ENCODE results near the gene ADGRL2.

ADGRL2 gene

DNA sequence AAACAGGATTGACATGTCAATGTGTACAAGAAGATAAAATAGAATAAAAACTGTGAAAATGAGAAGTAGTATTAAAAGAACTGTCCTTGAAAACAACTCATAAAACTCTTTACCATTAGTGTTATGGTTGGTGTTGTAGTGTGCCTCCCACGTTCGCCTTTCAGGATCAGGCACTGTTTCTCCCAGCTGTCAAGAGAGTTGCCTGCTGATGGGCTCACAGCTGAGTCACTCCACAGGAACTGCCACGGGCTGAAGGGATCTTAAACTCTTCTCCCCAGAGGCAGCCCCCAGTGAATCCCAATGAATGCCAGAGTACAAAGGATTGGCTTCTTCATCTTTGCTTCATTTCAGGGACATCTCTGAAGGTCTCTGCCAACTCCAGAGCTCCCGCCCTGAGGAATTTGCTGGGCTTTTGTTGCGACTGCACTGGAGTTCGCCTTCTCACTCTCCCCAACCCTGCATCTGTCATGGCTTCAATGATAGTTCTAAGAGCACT is 119.6 kb downstream of the ADGRL2 start:
- FAIRE-seq = no peak
- TF ChIP-seq SPI1 (IDR thresholded peaks at IDR 0.05; ENCODE audit: low read depth, low read length) (no peak), POLR2A (IDR thresholded peaks at IDR 0.05; ENCODE audit: low read depth, low read length) (no peak), PAX5 (IDR thresholded peaks at IDR 0.05; ENCODE audit: insufficient read depth, low read length, severe bottlenecking) (no peak), TAF1 (IDR thresholded peaks at IDR 0.05; ENCODE audit: low read depth, low read length) (no peak), POLR2AphosphoS5 (IDR thresholded peaks at IDR 0.05; ENCODE audit: low read depth, low read length) (no peak), POU2F2 (IDR thresholded peaks at IDR 0.05; ENCODE audit: low read depth, low read length) (no peak)
- no peak for DNase-seq (ENCODE audit: insufficient read length, low spot score)

DNA sequence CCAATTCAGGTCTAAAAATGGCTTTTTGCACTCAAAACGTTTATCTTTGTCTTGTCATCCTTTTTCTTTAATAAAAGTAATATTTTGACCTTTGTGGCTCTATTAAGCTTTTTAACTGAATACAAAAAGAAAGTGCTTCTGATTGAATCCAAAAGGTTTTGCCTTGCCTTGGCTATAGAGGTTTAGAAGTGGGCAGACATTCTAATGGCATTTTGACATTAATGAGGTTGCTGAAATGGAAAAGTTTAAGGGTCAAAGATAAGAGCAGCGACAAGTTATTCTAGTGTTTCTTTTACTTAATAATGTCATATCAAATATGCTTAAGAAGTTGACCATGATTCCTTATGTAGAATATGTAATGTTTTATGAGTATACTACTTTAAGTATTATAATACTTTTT is 120.2 kb downstream of the ADGRL2 start:
- no peak for TF ChIP-seq SPI1 (IDR thresholded peaks at IDR 0.05; ENCODE audit: low read depth, low read length)
- TF ChIP-seq POLR2A (IDR thresholded peaks at IDR 0.05; ENCODE audit: low read depth, low read length) = no peak
- TF ChIP-seq POU2F2 (IDR thresholded peaks at IDR 0.05; ENCODE audit: low read depth, low read length) = no peak
- DNase-seq (ENCODE audit: insufficient read length, low spot score) = no peak
- no peak for FAIRE-seq

DNA sequence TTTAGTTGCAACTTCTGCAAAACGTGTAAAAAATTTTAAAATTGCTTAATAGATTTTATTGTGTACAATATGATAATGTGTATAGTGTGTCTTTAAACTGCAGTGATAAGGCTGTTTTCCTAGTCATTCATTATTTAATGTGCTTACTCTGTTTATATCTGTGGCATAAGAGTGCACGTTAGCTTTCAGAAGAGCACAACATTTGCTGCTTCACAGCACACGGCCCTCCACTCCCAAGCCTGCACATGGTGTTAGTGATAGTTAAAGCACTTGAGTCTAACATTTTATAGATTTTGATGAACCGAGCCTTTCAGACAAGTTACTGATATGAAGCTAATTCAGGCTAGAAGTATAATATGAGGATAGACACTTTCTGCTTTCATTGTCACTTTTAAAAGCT is 120.6 kb downstream of the ADGRL2 start:
- DNase-seq (ENCODE audit: insufficient read length, low spot score) (no peak), FAIRE-seq (no peak)
- TF ChIP-seq POU2F2 (IDR thresholded peaks at IDR 0.05; ENCODE audit: low read depth, low read length) = no peak
- TF ChIP-seq PAX5 (IDR thresholded peaks at IDR 0.05; ENCODE audit: insufficient read depth, low read length, severe bottlenecking) = no peak
- no peak for TF ChIP-seq POLR2A (IDR thresholded peaks at IDR 0.05; ENCODE audit: low read depth, low read length)
- no peak for TF ChIP-seq SPI1 (IDR thresholded peaks at IDR 0.05; ENCODE audit: low read depth, low read length)
- TF ChIP-seq TAF1 (IDR thresholded peaks at IDR 0.05; ENCODE audit: low read depth, low read length) = no peak
- TF ChIP-seq POLR2AphosphoS5 (IDR thresholded peaks at IDR 0.05; ENCODE audit: low read depth, low read length) = no peak

DNA sequence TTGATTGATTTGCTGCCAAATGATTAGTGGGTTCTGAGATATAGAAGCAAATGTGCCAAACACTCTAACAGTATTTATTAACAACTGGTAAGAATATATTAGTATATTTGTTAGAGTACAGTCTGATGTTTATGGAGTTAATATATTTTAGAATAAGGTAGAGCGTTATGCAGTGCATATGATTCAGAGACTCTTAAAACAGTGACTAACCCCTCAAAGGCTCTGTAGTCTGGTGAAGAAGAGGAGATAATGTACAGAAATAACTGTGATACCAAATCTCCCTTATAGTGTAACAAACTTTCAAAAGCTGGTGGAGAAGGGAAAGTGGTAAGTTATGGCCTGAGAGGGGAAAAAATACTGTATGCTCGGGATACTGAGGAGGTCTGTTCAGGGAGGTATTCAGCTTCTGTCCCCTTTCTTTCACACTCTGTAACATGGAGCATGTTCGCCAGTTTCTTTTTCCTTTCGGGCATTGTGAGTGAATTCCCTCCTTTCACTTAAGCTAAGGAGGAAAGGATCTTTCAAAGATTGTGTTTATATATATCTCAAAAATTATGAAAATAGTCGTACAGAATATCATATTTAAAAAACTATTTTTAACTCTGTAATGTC is 121.2 kb downstream of the ADGRL2 start:
- no peak for DNase-seq (ENCODE audit: insufficient read length, low spot score)
- no peak for TF ChIP-seq PAX5 (IDR thresholded peaks at IDR 0.05; ENCODE audit: insufficient read depth, low read length, severe bottlenecking)
- no peak for TF ChIP-seq TAF1 (IDR thresholded peaks at IDR 0.05; ENCODE audit: low read depth, low read length)
- no peak for TF ChIP-seq SPI1 (IDR thresholded peaks at IDR 0.05; ENCODE audit: low read depth, low read length)
- no peak for TF ChIP-seq POU2F2 (IDR thresholded peaks at IDR 0.05; ENCODE audit: low read depth, low read length)
- no peak for TF ChIP-seq POLR2A (IDR thresholded peaks at IDR 0.05; ENCODE audit: low read depth, low read length)
- TF ChIP-seq POLR2AphosphoS5 (IDR thresholded peaks at IDR 0.05; ENCODE audit: low read depth, low read length) = no peak
- no peak for FAIRE-seq

DNA sequence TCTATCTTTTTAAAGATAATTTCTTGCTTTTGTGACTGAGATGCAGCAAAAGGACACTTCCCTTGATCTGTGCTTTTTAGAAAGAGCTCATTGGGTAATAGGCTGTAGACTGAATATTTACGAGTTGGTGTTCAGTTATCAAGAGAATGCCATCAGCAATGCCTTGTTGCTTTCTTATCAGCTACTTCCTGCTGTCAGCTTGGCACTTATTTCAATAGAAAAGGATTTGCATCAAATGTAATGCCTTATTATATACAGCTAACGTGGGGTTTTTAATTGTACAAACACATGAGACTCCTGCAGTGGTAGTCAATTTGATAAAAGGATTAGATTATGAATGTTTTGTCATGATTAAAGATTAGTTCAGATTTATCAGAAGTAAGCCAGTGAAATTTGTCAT is 122.2 kb downstream of the ADGRL2 start:
- DNase-seq (ENCODE audit: insufficient read length, low spot score) (no peak), FAIRE-seq (no peak)
- no peak for TF ChIP-seq POU2F2 (IDR thresholded peaks at IDR 0.05; ENCODE audit: low read depth, low read length)
- TF ChIP-seq POLR2A (IDR thresholded peaks at IDR 0.05; ENCODE audit: low read depth, low read length) = no peak
- TF ChIP-seq PAX5 (IDR thresholded peaks at IDR 0.05; ENCODE audit: insufficient read depth, low read length, severe bottlenecking) = no peak
- no peak for TF ChIP-seq POLR2AphosphoS5 (IDR thresholded peaks at IDR 0.05; ENCODE audit: low read depth, low read length)
- TF ChIP-seq TAF1 (IDR thresholded peaks at IDR 0.05; ENCODE audit: low read depth, low read length) = no peak
- no peak for TF ChIP-seq SPI1 (IDR thresholded peaks at IDR 0.05; ENCODE audit: low read depth, low read length)

DNA sequence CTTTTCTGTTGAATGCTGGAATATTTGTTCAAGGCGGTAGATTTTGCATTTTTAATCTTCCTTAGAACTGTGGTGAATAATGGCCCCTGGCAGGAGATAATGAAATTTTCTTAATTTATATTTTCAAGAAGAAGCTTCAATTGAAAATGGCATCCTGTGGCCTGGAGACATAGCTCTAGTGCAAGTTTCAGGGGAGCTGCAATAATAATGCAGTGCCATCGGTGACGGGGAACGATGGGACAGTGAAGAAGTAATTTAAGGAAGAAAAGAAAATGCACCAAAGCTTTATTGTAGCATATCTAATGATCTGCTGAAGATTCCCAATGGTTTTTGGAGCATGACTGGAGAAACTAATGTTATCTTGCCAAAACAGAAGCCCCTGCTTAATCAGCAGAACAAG is 128.4 kb downstream of the ADGRL2 start:
- TF ChIP-seq POU2F2 (IDR thresholded peaks at IDR 0.05; ENCODE audit: low read depth, low read length) = no peak
- no peak for TF ChIP-seq TAF1 (IDR thresholded peaks at IDR 0.05; ENCODE audit: low read depth, low read length)
- DNase-seq (ENCODE audit: insufficient read length, low spot score) (no peak), FAIRE-seq (no peak)

DNA sequence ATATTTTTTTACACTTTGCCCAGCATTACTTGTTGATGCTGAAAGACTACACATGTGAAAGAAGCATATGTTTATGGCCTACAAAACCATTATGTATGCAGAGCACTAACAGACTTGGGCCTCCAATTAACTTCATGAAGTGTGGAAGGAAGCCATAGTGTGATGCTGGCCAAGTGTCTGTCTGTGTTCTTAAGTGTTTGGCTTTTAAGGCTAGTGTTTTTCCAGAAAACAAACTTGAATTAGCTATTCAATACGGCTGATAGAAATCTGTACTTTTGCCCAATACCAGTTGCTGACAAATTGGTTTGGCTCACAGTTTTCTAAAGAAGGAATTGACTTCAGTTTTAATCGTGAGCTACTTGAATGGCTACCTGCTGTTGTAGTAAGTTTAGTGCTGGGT is 136.1 kb downstream of the ADGRL2 start:
- no peak for FAIRE-seq
- DNase-seq (ENCODE audit: insufficient read length, low spot score) = no peak
- TF ChIP-seq TAF1 (IDR thresholded peaks at IDR 0.05; ENCODE audit: low read depth, low read length) = no peak
- no peak for TF ChIP-seq PAX5 (IDR thresholded peaks at IDR 0.05; ENCODE audit: insufficient read depth, low read length, severe bottlenecking)
- TF ChIP-seq POLR2A (IDR thresholded peaks at IDR 0.05; ENCODE audit: low read depth, low read length) = no peak
- TF ChIP-seq POLR2AphosphoS5 (IDR thresholded peaks at IDR 0.05; ENCODE audit: low read depth, low read length) = no peak
- no peak for TF ChIP-seq SPI1 (IDR thresholded peaks at IDR 0.05; ENCODE audit: low read depth, low read length)
- no peak for TF ChIP-seq POU2F2 (IDR thresholded peaks at IDR 0.05; ENCODE audit: low read depth, low read length)

DNA sequence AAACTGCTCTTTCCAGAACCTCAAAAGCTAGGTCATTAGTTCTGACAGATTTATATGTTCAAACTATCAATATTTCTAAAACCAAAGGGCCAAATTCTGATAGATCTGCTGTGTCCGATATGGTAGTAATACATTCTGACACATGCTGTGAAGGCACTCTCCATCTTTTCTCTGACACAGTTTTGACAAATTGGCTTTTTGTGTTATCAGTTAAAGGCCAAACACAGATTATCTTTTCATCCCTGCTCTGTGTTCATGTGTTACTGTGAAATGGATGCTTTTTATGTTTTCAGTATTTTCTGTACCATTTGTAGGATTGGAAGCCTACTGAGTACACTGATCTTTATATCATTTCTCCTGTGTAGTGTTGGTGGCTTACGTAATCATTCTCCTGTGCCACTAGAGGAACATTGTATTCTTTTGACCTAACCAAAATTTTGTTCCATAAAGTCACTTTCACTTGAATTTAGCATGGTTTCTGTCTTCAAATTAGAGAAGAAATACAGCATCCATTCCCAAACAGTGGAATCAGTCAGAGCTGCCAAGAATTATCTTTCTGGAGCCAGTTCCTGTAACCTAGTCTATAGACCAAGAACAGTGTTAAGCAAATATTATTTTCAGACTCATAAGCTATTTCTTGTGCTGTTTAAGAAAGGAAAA is 137.2 kb downstream of the ADGRL2 start:
- no peak for TF ChIP-seq TAF1 (IDR thresholded peaks at IDR 0.05; ENCODE audit: low read depth, low read length)
- TF ChIP-seq SPI1 (IDR thresholded peaks at IDR 0.05; ENCODE audit: low read depth, low read length) = no peak
- TF ChIP-seq PAX5 (IDR thresholded peaks at IDR 0.05; ENCODE audit: insufficient read depth, low read length, severe bottlenecking) = no peak
- no peak for TF ChIP-seq POLR2A (IDR thresholded peaks at IDR 0.05; ENCODE audit: low read depth, low read length)
- no peak for TF ChIP-seq POLR2AphosphoS5 (IDR thresholded peaks at IDR 0.05; ENCODE audit: low read depth, low read length)
- no peak for TF ChIP-seq POU2F2 (IDR thresholded peaks at IDR 0.05; ENCODE audit: low read depth, low read length)
- FAIRE-seq = no peak
- DNase-seq (ENCODE audit: insufficient read length, low spot score) = no peak

DNA sequence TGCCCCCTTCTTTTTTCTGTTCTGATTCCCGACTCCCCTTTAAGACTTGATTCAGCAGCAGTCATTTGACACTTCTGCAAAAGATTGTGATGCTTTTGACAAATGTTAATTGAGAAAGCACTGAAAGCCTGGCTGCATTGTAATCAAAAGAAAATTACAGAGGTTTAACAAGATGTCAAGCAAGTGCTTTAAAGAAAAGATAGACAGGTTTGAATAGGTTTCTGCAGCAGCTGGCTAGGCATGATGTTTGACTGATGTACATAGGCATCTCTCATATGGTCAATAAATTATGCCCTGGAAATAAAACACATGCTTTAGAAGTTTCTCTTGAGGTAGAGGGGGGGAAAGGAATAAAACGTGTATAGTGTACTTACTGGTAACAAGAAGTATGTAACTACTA is 147.8 kb downstream of the ADGRL2 start:
- DNase-seq (ENCODE audit: insufficient read length, low spot score) (no peak), FAIRE-seq (no peak)
- TF ChIP-seq POLR2AphosphoS5 (IDR thresholded peaks at IDR 0.05; ENCODE audit: low read depth, low read length) (no peak), SPI1 (IDR thresholded peaks at IDR 0.05; ENCODE audit: low read depth, low read length) (no peak), POLR2A (IDR thresholded peaks at IDR 0.05; ENCODE audit: low read depth, low read length) (no peak), TAF1 (IDR thresholded peaks at IDR 0.05; ENCODE audit: low read depth, low read length) (no peak)

DNA sequence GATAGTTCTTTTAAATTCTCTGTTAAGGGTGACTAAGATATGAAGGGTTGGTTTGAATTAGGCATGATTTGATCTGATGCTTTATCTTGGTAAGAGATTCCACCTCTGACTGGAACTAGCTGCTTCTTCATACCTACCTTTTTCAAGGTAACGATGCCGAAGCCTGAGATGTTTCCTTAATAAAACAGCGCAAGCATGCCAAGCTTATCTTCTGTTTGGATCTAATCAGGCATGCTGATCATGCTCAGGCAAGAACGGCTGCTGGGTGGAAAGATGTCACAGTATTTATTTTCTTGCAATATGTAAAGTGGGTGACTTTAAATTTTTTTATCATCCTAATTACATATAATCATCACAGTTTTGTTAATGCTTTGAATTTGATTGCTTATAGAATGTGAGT is 148.7 kb downstream of the ADGRL2 start:
- TF ChIP-seq PAX5 (IDR thresholded peaks at IDR 0.05; ENCODE audit: insufficient read depth, low read length, severe bottlenecking) (no peak), SPI1 (IDR thresholded peaks at IDR 0.05; ENCODE audit: low read depth, low read length) (no peak), TAF1 (IDR thresholded peaks at IDR 0.05; ENCODE audit: low read depth, low read length) (no peak), POU2F2 (IDR thresholded peaks at IDR 0.05; ENCODE audit: low read depth, low read length) (no peak), POLR2A (IDR thresholded peaks at IDR 0.05; ENCODE audit: low read depth, low read length) (no peak), POLR2AphosphoS5 (IDR thresholded peaks at IDR 0.05; ENCODE audit: low read depth, low read length) (no peak)
- FAIRE-seq (no peak), DNase-seq (ENCODE audit: insufficient read length, low spot score) (no peak)
